Stomach (tissue), 9 donors: ENCODE results near the gene SBF2. TPM values are rescaled to one million over a fixed set of nuclear protein-coding genes. Genes with fewer than 3 reads are reported as not detected.

Source experiments
- DNase-seq, 2 donors: peaks; one replicate each; pipeline versions ENCODE4 v3.0.0 to v3.0.0-alpha.2; 2013 to 2019
- H3K27ac ChIP-seq, 5 donors: fragments of 200-600 bp in 4 of 5; sonication (generic) in 4 of 5; one replicate each; pipeline ENCODE4 v1.5.1; 2013 to 2019; ENCODE audit warnings: mild to moderate bottlenecking in 1 of 5, moderate library complexity in 1 of 5
- H3K27me3 ChIP-seq, 3 donors: fragments of 200-600 bp; sonication (generic); one replicate each; pipeline ENCODE4 v1.5.1; 2017 to 2019; ENCODE audit warnings: mixed run types in 1 of 3
- H3K36me3 ChIP-seq, 4 donors: fragments of 200-600 bp; sonication (generic); 1 replicate in 3 of 4; 2 replicates in 1 of 4; pipeline ENCODE4 v1.5.1; 2016 to 2019
- H3K4me1 ChIP-seq, 4 donors: fragments of 200-600 bp; sonication (generic); one replicate each; pipeline ENCODE4 v1.5.1; 2016 to 2019
- H3K4me3 ChIP-seq, 4 donors: fragments of 200-600 bp; sonication (generic) in 3 of 4; one replicate each; pipeline ENCODE4 v1.5.1; 2016 to 2019; ENCODE audit warnings: mild to moderate bottlenecking in 1 of 4
- H3K9me3 ChIP-seq, 4 donors: fragments of 200-600 bp; sonication (generic); one replicate each; pipeline ENCODE4 v1.5.1; 2016 to 2019
- EP300 ChIP-seq: sonication (generic); formaldehyde crosslinking; IDR thresholded peaks from one replicate; pipeline ENCODE4 v1.6.1; 2017; ENCODE audit warnings: antibody characterized with exemption
- POLR2A ChIP-seq, 4 donors: fragments of 450-650 bp; IDR thresholded peaks; one replicate each; pipeline ENCODE4 v1.6.1; 2016; ENCODE audit warnings: antibody characterized with exemption in 4 of 4, control low read depth in 2 of 4, mild to moderate bottlenecking in 1 of 4, moderate library complexity in 1 of 4
- POLR2AphosphoS5 ChIP-seq, 3 donors: sonication (generic); formaldehyde crosslinking; IDR thresholded peaks; one replicate each; pipeline ENCODE4 v1.6.1; 2016; ENCODE audit warnings: antibody characterized with exemption in 3 of 3
- WGBS, 5 donors: extraction: QIAGEN DNeasy Blood & Tissue Kit in 3 of 5; methylation state at CpG; one replicate each; pipeline versions ENCODE4 v1.1.5 to v1.1.7; 2013 to 2018; 5-methylcytosine and 5-hydroxymethylcytosine counted together
- intact Hi-C: fragments of 100-400 bp; cut with DNase I; formaldehyde crosslinking; loops from one replicate; pipeline ENCODE4 v1.15.1; 2023; ENCODE audit warnings: low total_unique reads
- polyA plus RNA-seq, 3 donors: library from polyadenylated mRNA; stranded (reverse); fragments of 200-250 nt; gene quantifications; one replicate each; pipeline ENCODE4 v1.2.3, GENCODE V29; 2013
- total RNA-seq, 5 donors: library from RNA; depleted of rRNA; stranded (reverse); fragments of >200 nt; gene quantifications; one replicate each; pipeline versions ENCODE4 v1.1.0 to v1.2.3, GENCODE V29; 2014 to 2016
- TF ChIP-seq, protein P1 (sequence below), 7 experiments: fragments of 450-650 bp in 4 of 7; fragments of 200-600 bp in 3 of 7; sonication (generic) in 3 of 7; IDR thresholded peaks; one replicate each; pipeline ENCODE4 v1.5.1; 2016 to 2019; ENCODE audit warnings: antibody characterized with exemption in 7 of 7, control low read depth in 2 of 7, mild to moderate bottlenecking in 1 of 7
- donor health status: healthy with polysubstance abuse.
- donor health status: Bipolar disorder and iron deficiency.
- donor health status: healthy.

SBF2 gene
- total and polyA plus RNA-seq, 8 donors = 8.6 to 260 (median 37.2) TPM

DNA sequence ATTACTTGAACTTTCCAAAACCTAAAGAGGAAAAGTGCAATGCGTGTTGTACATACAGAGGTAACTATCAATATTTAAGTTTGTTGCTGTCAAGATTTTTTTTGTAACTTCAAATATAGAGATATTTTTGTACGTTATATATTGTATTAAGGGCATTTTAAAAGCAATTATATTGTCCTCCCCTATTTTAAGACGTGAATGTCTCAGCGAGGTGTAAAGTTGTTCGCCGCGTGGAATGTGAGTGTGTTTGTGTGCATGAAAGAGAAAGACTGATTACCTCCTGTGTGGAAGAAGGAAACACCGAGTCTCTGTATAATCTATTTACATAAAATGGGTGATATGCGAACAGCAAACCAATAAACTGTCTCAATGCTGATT is 13.0 kb upstream of the SBF2 start:
- no peaks in the 10 kb centered on the region for H3K36me3 ChIP-seq
- no peak for TF ChIP-seq POLR2A (IDR thresholded peaks at IDR 0.05)
- intact Hi-C loops = loop anchor here (5.0 kb wide), 1 partner anchor 100 kb away; no protein-coding TSS in a partner anchor
- H3K27me3 ChIP-seq = peaks cover 0 to 15% (median 9%) of the 10 kb centered on the region in 3 donors
- peak overlapping the region; percentile 67 to 97 (median 92) for H3K27ac ChIP-seq
- peaks cover 49 to 79% (median 70%) of the 10 kb centered on the region in 4 donors for H3K4me1 ChIP-seq
- no peak for DNase-seq
- H3K9me3 ChIP-seq = no peaks in the 10 kb centered on the region
- WGBS, 5 donors = 9 to 19% (median 12%) methylated on average over 9 of the region's 9 CpGs
- peak overlapping the region; percentile 73 to 80 (median 74) for H3K4me3 ChIP-seq

DNA sequence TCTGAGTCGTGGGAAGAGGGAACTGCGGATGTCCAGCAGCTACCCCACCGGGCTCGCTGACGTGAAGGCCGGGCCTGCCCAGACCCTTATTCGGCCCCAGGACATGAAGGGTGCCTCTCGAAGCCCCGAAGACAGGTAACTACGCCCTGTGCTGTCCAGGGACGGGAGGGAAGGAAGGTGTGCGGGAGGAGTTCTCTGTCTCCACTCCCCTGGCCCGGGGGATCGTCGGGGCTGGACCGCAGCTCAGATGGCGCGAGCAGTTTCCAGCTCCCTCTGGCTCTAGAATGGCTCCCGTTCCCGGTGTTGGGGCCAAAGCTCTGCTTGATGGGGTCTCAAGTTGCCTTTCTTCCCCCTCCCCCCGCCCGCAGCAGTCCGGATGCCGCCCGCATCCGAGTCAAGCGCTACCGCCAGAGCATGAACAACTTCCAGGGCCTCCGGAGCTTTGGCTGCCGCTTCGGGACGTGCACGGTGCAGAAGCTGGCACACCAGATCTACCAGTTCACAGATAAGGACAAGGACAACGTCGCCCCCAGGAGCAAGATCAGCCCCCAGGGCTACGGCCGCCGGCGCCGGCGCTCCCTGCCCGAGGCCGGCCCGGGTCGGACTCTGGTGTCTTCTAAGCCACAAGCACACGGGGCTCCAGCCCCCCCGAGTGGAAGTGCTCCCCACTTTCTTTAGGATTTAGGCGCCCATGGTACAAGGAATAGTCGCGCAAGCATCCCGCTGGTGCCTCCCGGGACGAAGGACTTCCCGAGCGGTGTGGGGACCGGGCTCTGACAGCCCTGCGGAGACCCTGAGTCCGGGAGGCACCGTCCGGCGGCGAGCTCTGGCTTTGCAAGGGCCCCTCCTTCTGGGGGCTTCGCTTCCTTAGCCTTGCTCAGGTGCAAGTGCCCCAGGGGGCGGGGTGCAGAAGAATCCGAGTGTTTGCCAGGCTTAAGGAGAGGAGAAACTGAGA is 12.2 kb upstream of the SBF2 start:
- H3K27ac ChIP-seq = peak overlapping the region; percentile 90 to 97 (median 92)
- TF ChIP-seq, protein P1, sequence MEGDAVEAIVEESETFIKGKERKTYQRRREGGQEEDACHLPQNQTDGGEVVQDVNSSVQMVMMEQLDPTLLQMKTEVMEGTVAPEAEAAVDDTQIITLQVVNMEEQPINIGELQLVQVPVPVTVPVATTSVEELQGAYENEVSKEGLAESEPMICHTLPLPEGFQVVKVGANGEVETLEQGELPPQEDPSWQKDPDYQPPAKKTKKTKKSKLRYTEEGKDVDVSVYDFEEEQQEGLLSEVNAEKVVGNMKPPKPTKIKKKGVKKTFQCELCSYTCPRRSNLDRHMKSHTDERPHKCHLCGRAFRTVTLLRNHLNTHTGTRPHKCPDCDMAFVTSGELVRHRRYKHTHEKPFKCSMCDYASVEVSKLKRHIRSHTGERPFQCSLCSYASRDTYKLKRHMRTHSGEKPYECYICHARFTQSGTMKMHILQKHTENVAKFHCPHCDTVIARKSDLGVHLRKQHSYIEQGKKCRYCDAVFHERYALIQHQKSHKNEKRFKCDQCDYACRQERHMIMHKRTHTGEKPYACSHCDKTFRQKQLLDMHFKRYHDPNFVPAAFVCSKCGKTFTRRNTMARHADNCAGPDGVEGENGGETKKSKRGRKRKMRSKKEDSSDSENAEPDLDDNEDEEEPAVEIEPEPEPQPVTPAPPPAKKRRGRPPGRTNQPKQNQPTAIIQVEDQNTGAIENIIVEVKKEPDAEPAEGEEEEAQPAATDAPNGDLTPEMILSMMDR (IDR thresholded peaks at IDR 0.05) = no peak
- TF ChIP-seq EP300 (no peak), POLR2AphosphoS5 (IDR thresholded peaks at IDR 0.05) (no peak), POLR2A (IDR thresholded peaks at IDR 0.05) (no peak)
- peaks cover 49 to 84% (median 72%) of the 10 kb centered on the region in 4 donors for H3K4me1 ChIP-seq
- 2 to 5% (median 3%) methylated on average over 40 to 65 of the region's 65 CpGs for WGBS, 5 donors
- peak; percentile 34 to 73 for DNase-seq
- peaks cover 0 to 15% (median 9%) of the 10 kb centered on the region in 3 donors for H3K27me3 ChIP-seq
- peak overlapping the region; percentile 73 to 80 (median 74) for H3K4me3 ChIP-seq
- intact Hi-C loops = loop anchor here (5.0 kb wide), 1 partner anchor 99 kb away; no protein-coding TSS in a partner anchor
- H3K36me3 ChIP-seq = no peaks in the 10 kb centered on the region
- no peaks in the 10 kb centered on the region for H3K9me3 ChIP-seq

DNA sequence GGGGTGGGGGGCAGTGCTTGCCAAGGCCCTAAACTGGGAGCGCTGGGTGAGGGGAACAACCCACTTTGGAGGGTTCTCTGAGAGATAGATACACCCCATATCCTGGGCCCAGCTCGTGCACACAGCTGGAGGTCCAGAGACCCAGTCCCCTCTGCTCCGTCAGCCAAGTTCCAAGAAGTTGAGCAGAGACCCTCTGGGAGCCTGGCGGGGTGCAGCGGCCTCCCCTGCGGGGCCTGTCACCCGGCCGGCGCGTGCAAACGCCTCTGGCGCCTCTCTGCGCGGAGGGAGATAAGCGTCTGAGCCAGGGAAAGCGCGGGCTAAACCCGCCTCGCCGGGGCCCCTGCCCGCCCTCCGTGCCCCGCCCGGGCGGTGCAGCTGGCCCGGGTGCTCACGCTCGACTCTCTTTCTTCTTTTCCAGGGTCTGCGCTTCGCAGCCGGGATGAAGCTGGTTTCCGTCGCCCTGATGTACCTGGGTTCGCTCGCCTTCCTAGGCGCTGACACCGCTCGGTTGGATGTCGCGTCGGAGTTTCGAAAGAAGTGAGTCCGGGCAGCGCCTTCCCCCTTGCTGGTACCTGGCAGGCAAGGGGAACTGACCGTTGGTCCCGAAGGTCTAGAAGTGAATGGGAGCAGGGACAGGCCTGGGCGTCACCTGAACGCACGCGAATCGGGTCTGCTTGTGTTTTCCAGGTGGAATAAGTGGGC is 11.4 kb upstream of the SBF2 start:
- Histone ChIP-seq H3K4me1 (peaks cover 48 to 81% (median 70%) of the 10 kb centered on the region in 4 donors), H3K36me3 (no peaks in the 10 kb centered on the region), H3K27ac (peak overlapping the region; percentile 90 to 97 (median 92)), H3K4me3 (peak overlapping the region; percentile 73 to 80 (median 74)), H3K9me3 (no peaks in the 10 kb centered on the region), H3K27me3 (peaks cover 0 to 15% (median 9%) of the 10 kb centered on the region in 3 donors)
- intact Hi-C loops = loop anchor here (5.0 kb wide), 1 partner anchor 98 kb away; no protein-coding TSS in a partner anchor
- DNase-seq = peak; percentile 49 to 76
- TF ChIP-seq POLR2A (IDR thresholded peaks at IDR 0.05) (no peak), POLR2AphosphoS5 (IDR thresholded peaks at IDR 0.05) (peak in 1 of 3 donors; percentile 28)
- WGBS, 5 donors = 0 to 3% (median 1%) methylated on average over 5 to 51 of the region's 51 CpGs

DNA sequence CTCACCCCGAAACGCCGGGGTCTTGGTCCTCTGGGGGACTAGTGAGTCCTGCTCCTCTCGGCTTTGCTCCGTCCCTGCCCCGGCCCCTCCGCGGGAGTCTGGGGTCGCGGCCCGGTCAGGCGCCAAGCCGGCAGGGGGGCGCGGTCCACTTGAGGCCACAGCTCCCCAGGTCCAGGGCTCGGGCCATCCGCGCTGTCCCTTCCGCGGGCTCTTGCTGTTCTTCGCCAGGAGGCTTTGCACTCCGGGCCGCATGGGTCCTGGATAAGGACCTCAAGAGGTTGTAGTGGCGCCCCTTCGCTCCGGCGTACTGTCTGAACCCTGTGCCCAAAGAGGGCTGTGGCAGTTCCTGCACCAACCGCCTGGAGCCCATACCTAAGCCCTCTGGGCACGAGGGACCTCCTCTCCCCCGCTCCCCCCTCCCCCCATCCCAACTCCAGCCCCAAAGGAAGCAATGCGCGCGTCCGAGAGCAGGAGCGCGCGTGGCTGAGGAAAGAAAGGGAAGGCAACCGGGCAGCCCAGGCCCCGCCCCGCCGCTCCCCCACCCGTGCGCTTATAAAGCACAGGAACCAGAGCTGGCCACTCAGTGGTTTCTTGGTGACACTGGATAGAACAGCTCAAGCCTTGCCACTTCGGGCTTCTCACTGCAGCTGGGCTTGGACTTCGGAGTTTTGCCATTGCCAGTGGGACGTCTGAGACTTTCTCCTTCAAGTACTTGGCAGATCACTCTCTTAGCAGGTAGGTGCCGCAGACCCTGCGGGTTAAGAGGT is 10.7 kb upstream of the SBF2 start, which contains the start of gene ADM:
TSS of gene ADM (plus strand) at position 579 of the 767 bp plus-strand sequence. CDS start 628 bp downstream, outside the sequence.
- peaks cover 42 to 74% (median 65%) of the 10 kb centered on the region in 4 donors for H3K4me1 ChIP-seq

More for the DNA sequence above, 10.7 kb upstream of the SBF2 start, which contains the start of gene ADM:
- Histone ChIP-seq H3K36me3 (no peaks in the 10 kb centered on the region), H3K4me3 (peak within 1 kb of the TSS; percentile 73 to 80 (median 74)), H3K27ac (peak within 1 kb of the TSS; percentile 90 to 97 (median 92)), H3K27me3 (peaks cover 0 to 15% (median 9%) of the 10 kb centered on the region in 3 donors), H3K9me3 (no peaks in the 10 kb centered on the region)
- TF ChIP-seq EP300 = no peak
- TF ChIP-seq POLR2A (IDR thresholded peaks at IDR 0.05) = peak in 2 of 4 donors; percentile 76 to 83
- peak; percentile 84 to 99 (median 98) for TF ChIP-seq POLR2AphosphoS5 (IDR thresholded peaks at IDR 0.05)
- TF ChIP-seq, protein P1 (IDR thresholded peaks at IDR 0.05) = peak in 5 of 7 experiments; percentile 29 to 61 (median 38)
- DNase-seq = peak; percentile 87 to 94
- intact Hi-C loops = loop anchor here (5.0 kb wide), 1 partner anchor 97 kb away; no protein-coding TSS in a partner anchor
- 0 to 2% (median 1%) methylated on average over 28 to 48 of the region's 48 CpGs for WGBS, 5 donors
